ENCODE results near the gene SKOR1.
A peak's percentile ranks its signal among the peaks of the same experiment; 100 is the strongest.

Gene SKOR1

DNA sequence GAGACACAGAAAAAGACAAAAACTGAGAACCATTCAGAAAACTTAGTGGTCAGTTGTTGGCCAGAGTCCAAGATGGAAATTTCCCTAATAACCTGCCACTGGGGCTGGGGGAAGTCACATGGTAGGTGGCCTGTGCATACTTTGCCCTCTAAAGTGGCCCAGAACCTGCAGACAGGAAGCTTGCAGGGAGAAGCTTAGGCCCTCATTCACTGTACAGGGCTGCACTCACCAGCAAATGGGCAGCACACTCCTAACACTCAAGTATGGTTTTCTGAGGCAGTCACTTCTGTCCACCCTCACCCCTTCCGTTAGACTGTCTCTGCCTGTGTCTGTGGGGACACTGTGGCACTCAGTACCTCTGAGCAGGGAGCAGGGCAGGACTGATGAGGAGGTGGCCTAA, 29.0 kb downstream of the SKOR1 start:
- no peak for DNase-seq

- DNase-seq: no peak
Measured at GRCh38 chr15:67855842-67856241, 30.5 kb downstream of the SKOR1 start.

- no peak for DNase-seq
Measured at GRCh38 chr15:67857220-67857619, 31.9 kb downstream of the SKOR1 start.

DNA sequence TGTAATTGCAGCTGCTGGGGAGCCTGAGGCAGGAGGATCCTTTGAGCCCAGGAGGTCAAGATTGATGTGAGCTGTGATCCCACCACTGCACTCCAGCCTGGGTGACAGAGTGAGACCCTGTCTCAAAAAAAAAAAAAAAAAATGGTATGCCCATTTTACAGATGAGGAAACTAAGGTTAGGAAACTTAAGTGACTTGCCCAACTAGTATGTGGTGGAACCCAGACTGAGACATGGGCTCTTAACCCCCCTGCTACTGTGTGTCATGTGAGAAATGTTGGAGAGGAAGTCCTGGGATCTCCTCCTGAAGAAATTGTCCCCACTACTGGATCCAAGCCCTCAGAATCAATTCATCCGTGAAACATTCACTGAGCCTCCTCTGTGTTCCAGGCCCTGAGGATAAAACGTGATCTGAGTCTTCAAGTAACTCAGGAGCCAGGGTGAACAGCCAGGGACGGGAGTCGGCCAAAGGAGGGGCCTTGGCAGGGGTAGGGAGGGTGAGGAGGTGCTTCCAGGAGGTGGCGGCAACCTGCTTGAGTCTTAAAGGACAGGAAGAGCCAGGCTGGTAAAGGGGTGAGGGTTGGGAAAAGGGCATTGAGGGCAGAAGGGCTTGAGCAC, 34.1 kb downstream of the SKOR1 start:
- peak in 1 of 2 experiments; percentile 19 for DNase-seq

DNA sequence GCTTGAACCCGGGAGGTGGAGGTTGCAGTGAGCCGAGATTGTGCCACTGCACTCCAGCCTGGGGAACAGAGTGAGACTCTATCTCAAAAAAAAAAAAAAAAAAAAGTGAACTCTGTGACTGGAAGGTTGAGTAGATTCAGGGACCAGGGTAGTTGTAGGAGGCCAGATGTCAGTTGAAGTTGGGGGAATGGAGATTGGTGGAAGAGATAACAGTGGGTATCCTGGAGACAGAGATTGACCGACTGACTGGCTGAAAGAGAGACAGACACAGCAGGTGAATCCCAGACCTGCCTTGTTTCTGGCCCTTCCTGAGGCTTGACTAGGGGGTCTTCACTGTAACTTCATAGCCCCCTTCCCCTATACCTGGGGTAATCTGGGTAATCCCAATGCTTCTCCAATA, 36.7 kb downstream of the SKOR1 start:
- DNase-seq: no peak

DNA sequence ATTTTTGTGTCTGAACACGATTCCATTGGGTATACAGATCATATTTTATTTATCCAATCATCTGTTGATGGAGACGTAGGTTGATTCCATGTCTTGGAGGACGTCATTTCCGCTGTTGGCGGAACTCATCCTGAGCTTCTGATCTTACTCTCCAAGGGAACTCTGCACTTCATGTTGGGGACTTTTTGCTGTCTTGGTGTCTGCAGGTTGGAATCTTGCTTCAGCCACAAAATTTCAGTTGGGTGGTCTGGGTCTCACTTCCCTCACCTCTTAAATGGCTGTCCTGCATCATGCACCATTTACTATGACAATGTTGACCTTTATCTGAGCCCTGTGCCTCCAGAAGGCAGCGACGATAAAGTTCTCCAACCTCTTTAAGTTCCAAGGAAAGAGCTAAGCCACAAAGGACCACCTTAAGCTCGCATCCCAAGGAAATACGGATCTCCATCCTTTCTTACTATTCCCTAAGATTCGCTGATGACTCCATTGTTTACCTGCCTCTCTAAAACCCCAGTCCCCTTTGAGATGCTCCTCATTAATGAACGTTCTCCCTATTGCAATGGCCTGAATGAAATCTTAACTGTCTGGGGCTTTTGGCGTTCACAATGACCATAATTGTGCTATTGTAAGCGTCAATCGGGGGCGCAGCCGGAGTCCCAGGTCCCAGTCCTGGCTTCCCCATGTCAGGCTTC, 37.6 kb downstream of the SKOR1 start:
- DNase-seq: no peak

- DNase-seq: peak; percentile 16 to 83
Measured at GRCh38 chr15:67863442-67863987, 38.2 kb downstream of the SKOR1 start.

DNA sequence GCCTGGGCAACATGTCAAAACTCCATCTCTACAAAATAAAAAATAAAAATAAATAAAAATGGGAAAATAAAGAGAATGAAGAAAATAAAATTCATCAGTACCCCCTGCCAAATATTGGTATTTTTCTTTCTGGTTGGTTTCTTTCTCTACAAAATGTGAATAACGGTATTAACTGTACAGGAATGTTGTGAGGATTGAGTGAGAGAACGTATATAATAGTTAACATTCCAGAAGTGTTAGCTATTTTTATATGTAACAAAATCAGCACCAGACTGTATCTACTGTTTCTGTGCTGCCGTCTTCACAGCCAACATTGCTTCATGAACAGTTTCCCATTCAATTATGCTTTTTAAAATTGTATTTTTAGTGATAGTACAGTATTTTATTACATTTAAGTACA, 40.0 kb downstream of the SKOR1 start:
- no peak for DNase-seq

GRCh38 chr15:67865766-67866165, 40.5 kb downstream of the SKOR1 start:
- DNase-seq: no peak

- no peak for DNase-seq
Measured at GRCh38 chr15:67869701-67870100, 44.4 kb downstream of the SKOR1 start.

GRCh38 chr15:67870868-67871408, 45.6 kb downstream of the SKOR1 start:
- DNase-seq: no peak

GRCh38 chr15:67873777-67874176, 48.5 kb downstream of the SKOR1 start:
- DNase-seq: no peak

DNA sequence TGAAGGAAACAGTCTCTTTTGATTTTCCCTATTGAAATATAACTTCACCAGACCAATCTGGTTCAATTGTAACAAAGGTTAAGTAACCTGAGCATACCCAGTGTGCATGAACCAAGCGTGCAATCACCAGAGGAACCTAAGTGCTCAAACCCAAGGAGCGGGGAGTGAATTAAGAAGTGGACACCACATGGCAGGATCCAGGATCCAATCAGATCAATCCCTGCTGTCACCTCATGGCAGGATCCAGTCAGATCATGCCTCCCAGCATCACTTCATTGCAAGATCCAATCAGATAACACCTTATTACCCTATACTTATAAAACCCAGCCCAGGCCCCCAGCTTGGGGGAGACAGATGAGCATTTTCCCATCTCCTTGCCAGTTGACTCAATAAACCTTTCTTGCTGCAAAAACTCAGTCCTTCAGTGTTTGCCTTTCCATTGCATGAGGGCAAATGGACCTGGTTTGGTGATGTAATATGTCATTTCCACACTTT, 53.5 kb downstream of the SKOR1 start:
- DNase-seq: no peak

GRCh38 chr15:67879440-67880129, 54.3 kb downstream of the SKOR1 start:
- DNase-seq: no peak

- DNase-seq: no peak
Measured at GRCh38 chr15:67880651-67881182, 55.4 kb downstream of the SKOR1 start.

- no peak for DNase-seq
Measured at GRCh38 chr15:67882487-67883233, 57.4 kb downstream of the SKOR1 start.

GRCh38 chr15:67883234-67883773, 58.0 kb downstream of the SKOR1 start:
- no peak for DNase-seq

- no peak for DNase-seq
Measured at GRCh38 chr15:67884009-67884408, 58.7 kb downstream of the SKOR1 start.
